ENCODE data around the gene AMZ1.
"Not testable (repeated sequence)": the region's sequence is repeated elsewhere in the genome, so short reads cannot be mapped to it uniquely, and the experiment has no call there.

Gene AMZ1

DNA sequence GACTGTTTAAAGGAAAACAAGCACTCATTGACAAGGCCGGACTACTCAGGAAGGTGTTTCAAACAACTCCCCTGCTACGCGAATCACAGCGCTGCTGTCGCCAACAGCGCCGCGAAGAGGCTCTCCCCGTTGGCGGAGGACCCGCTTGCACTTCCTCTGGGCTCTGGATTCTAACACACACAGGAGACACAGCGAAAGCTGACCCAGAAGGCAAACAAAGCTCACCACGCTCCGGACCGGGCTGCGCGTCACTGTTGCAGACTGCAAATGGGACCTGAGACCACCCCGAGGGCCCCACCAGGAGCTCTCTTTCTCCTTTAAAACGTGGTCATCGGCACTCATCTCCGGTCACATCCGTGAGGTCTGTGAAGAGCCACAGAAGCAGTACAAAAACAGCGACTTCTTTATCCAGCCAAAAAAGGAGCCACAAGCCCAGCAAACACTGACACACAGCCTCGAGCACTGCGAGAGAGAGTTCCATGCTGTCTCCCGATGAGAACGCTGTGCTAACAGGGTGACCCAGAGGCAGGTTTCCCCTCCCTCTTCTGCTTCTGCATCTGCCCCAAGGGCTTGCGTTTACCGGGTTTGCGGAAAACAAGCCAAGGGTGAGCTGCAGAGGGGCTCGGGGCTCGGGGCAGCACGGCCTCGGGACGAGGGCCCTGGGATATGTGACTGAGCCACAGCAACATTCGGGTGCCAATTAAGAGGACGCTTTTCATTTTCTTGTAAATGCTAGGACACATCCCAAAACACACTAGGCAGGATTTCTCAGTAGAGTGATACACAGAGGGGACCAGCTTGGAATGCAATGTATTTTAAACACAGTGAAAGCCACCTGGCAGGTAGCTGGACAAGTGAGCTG is 41.3 kb downstream of the AMZ1 start:
- no peak for DNase-seq (ENCODE audit: low read depth)

GRCh38 chr7:2729893-2730716 is 42.1 kb downstream of the AMZ1 start:
- no peak for DNase-seq (ENCODE audit: low read depth)

GRCh38 chr7:2730846-2731770 is 43.1 kb downstream of the AMZ1 start:
- DNase-seq (ENCODE audit: low read depth): no peak

DNA sequence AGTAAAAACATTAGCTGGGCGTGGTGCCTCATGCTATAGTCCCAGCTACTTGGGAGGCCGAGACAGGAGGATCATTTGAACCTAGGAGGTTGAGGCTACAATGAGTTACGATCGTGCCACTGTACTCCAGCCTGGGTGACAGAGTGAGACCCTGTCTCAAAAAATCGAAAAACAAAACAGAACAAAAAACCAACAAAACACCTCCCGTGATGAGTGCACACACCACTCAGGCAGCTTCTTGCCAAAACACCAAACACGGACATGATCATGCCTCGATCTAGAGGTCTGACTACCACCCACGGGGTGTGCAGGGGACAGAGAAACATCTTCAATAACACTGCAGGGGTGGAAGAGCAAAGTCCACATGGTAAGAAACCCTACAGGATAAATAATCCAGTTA is 44.4 kb downstream of the AMZ1 start:
- no peak for DNase-seq (ENCODE audit: low read depth)

DNA sequence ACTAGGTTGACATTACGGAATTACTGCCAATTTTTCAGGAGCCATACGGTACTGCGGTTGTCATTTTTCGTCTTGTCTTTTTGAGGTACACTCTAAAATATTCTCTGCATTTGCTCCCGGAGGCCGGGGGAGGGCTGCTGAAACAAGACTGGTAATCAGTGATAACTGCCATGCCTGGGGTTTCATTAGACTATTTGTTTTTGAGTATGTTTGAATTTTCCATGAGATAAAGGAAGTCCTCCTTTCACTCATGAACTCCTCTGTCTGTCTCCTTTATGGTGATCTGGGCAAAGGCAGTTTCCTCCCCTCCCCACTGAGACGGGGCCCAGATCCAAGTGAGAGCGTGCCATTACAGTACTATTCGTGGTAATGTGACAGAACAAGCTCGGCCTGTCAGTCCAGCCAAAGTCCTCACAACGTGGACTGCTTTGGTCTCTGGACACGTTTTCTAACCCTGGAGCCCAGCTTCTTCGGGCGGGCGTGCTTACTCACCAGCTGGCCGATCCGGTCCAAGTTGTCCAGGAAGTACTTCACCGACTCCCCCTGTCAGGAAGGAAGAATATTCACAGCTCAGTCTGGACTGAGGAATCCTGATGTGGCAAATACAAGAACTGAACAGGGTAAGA is 45.1 kb downstream of the AMZ1 start:
- DNase-seq (ENCODE audit: low read depth): no peak

- no peak for DNase-seq (ENCODE audit: low read depth)
These were observed 46.2 kb downstream of the AMZ1 start for GRCh38 chr7:2734084-2734686.

GRCh38 chr7:2734751-2735571 is 47.0 kb downstream of the AMZ1 start:
- DNase-seq (ENCODE audit: low read depth): no peak

GRCh38 chr7:2735744-2736143 is 47.7 kb downstream of the AMZ1 start:
- no peak for DNase-seq (ENCODE audit: low read depth)

- no peak for DNase-seq (ENCODE audit: low read depth)
These were observed 48.5 kb downstream of the AMZ1 start for GRCh38 chr7:2736411-2736914.

GRCh38 chr7:2737005-2737743 is 49.2 kb downstream of the AMZ1 start:
- not testable (repeated sequence) for DNase-seq (ENCODE audit: low read depth)

DNA sequence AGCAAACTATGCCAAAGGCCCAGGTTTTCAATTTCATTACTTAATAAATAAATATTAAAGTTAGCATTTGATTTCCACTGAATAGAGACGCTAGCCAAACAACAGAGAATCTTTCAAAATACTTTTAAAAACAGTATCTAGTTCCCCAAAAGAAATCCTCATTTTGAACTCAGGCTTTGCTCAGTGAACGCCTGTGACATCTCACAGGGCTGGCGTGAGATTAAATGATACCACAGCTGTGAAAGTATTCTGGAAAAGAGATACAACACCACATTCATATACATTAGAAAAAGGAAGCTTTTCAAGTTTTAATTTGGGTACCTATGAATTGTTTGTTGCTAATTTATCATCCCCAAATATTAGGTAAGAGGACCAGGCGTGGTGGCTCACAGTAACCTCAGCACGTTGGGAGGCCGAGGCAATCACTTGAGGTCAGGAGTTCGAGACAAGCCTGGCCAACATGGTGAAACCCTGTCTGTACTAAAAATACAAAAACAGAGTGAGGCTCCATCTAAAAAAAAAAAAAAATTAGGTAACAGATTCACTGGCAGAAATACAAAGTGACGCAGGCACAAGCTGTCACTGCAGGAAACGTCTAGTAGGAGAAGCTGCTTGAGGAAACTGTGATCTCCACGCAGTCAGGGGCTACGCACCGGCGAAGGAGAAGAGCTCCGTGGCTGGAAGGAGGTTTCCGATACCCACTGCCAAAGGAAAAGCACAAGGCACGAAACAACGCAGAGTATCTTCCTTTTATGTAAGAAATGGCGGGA is 50.0 kb downstream of the AMZ1 start:
- no peak for DNase-seq (ENCODE audit: low read depth)

DNA sequence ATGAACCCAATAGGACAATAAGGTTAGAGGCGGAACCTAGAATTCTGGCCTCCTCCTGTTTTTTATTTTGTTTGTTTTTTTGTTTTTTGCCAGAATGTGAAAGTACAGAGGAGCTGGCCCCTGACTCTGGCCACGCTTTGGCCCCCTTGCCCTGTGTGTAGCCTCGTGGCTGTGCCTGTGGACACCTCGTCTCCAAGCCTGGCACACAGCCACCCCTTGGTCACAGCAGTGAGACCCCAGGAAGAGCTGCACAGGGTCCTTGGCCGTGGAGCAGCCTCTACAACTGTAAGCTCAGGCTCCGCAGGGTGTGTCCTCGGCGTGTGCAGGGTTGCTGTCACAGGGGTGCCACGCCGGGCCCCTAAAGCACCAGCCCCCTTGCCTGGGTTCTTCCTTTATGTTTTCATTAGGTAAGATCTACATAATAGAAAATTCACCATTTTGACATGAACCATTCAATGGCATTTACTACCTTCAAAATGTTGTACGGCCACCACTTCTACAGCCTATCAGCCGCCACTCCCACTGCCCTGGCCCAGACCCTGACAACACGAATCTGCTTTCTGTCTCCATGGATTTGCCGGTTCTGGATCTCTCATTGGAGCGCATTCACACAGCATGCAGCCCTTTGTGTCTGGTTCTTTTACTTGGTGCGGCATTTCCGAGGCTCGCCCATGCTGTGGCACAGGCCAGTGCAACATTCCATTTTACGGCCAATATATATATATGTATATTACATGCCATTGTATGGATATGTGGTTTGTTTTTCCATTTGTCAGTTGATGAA is 51.0 kb downstream of the AMZ1 start:
- no peak for DNase-seq (ENCODE audit: low read depth)

DNA sequence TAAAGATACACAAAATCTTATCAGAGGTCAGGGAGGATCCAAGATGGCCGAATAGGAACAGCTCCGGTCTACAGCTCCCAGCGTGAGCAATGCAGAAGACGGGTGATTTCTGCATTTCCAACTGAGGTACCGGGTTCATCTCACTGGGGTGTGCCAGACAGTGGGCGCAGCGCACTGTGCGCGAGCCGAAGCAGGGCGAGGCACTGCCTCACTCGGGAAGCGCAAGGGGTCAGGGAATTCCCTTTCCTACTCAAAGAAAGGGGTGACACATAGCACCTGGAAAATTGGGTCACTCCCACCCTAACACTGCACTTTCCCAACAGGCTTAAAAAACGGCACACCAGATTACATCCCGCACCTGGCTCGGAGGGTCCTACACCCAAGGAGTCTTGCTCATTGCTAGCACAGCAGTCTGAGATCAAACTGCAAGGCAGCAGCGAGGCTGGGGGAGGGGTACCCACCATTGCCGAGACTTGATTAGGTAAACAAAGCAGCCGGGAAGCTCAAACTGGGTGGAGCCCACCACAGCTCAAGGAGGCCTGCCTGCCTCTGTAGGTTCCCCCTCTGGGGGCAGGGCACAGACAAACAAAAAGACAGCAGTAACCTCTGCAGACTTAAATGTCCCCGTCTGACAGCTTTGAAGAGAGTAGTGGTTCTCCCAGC is 55.7 kb downstream of the AMZ1 start:
- DNase-seq (ENCODE audit: low read depth): not testable (repeated sequence)

GRCh38 chr7:2748684-2749083 is 60.7 kb downstream of the AMZ1 start:
- not testable (repeated sequence) for DNase-seq (ENCODE audit: low read depth)

DNA sequence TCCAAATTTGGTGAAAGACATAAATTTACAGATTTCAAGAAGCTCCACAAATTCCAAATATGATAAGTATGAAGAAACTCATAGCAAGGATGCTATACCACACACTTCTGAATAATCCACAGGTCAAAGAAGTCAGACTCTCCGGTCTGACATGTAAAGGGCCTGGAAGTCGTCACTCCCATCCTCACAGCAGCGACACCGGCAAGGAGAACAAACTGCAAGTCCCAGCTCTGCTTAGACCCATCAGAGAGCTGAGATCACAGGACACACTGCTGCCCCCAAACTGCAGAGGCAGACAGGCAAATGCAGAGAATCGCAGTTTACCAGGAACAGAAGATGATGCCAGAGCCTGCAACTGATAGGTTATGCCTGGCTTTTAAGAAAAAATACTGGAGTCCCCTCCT is 62.0 kb downstream of the AMZ1 start:
- DNase-seq (ENCODE audit: low read depth): no peak

GRCh38 chr7:2751086-2751485 is 63.1 kb downstream of the AMZ1 start:
- no peak for DNase-seq (ENCODE audit: low read depth)

DNA sequence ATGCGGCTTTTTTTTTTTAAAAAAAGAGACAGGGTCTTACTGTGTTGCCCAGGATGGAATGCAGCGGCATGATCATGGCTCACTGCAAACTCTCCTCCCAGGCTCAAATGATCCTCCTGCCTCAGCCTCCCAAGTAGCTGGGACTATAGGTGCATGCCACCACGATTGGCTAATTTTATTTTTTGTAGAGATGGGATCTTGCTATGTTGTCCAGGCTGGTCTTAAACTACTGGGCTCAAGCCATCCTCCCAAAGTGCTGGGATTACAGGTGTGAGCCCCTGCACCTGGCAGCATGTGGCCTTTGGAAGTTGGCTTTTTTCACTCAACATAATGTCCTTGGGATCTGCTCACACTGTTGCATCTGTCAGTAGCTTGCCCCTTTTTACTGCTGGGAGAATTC is 65.1 kb downstream of the AMZ1 start:
- no peak for DNase-seq (ENCODE audit: low read depth)

All from non-pigmented ciliary epithelial cell (primary cell).